ENCODE results near the gene HOXB1. TPM values are rescaled to one million over a fixed set of nuclear protein-coding genes. Genes with fewer than 3 reads are reported as not detected.
A peak's percentile ranks its signal among the peaks of the same experiment; 100 is the strongest.
"Not testable (repeated sequence)": the region's sequence is repeated elsewhere in the genome, so short reads cannot be mapped to it uniquely, and the experiment has no call there.

The HOXB1 gene
- total RNA-seq, 4 donors from 2014 or later = not detected

DNA sequence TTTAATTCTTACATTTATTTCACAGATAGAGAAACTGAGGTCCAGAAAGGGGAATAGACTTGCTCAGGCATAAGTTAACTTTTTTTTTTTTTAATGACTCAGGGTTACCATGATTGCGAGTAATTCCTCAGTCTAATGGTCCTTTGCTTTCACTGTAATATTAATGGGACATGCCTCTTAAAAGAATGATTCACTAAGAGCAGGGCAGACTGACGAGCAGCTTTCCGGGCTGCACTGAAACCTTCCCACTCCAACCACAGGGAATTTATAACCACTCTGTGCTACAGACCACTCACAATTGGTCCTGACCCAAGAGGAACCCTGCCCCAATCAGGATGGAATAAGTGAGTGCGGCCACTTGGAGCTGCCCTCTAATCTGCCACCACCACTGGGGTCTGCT is 8.4 kb upstream of the HOXB1 start:
- no peak for DNase-seq
- no peak overlapping the region for H3K4me3 ChIP-seq
- H3K27me3 ChIP-seq = no peaks in the 10 kb centered on the region
- no peaks in the 10 kb centered on the region for H3K36me3 ChIP-seq
- intact Hi-C loops (cut with DNase I; ENCODE audit: low total_unique reads) = no loop called here
- no peaks in the 10 kb centered on the region for H3K4me1 ChIP-seq
- TF ChIP-seq, protein P1, sequence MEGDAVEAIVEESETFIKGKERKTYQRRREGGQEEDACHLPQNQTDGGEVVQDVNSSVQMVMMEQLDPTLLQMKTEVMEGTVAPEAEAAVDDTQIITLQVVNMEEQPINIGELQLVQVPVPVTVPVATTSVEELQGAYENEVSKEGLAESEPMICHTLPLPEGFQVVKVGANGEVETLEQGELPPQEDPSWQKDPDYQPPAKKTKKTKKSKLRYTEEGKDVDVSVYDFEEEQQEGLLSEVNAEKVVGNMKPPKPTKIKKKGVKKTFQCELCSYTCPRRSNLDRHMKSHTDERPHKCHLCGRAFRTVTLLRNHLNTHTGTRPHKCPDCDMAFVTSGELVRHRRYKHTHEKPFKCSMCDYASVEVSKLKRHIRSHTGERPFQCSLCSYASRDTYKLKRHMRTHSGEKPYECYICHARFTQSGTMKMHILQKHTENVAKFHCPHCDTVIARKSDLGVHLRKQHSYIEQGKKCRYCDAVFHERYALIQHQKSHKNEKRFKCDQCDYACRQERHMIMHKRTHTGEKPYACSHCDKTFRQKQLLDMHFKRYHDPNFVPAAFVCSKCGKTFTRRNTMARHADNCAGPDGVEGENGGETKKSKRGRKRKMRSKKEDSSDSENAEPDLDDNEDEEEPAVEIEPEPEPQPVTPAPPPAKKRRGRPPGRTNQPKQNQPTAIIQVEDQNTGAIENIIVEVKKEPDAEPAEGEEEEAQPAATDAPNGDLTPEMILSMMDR (IDR thresholded peaks at IDR 0.05) = no peak
- no peak for TF ChIP-seq POLR2A (IDR thresholded peaks at IDR 0.05)
- H3K27ac ChIP-seq = peak overlapping the region in 1 of 2 donors; percentile 19
- H3K9me3 ChIP-seq = no peaks in the 10 kb centered on the region

DNA sequence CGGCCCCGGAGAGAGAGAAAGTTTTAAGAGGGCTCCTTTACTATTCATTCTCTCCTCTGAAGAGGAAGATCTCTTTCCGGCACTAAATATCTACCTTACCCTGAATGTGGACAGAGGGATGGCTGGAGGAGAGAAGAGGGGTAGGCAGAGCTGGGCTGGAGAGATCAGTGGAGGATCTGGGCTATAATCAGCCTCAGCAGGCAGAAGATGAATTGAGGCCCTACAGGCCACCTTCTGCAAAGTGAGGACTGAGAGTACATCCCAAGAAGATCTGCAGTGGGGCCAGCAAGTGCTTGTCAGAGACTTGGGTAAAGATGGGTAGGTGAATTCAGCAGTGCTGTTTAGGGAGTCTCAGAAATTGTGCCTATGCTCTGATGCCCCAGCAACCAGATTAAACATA is 6.5 kb upstream of the HOXB1 start:
- Histone ChIP-seq H3K27ac (no peak overlapping the region), H3K4me1 (no peaks in the 10 kb centered on the region), H3K9me3 (no peaks in the 10 kb centered on the region), H3K27me3 (no peaks in the 10 kb centered on the region), H3K4me3 (no peak overlapping the region), H3K36me3 (no peaks in the 10 kb centered on the region)
- intact Hi-C loops (cut with DNase I; ENCODE audit: low total_unique reads) = no loop called here
- no peak for TF ChIP-seq POLR2A (IDR thresholded peaks at IDR 0.05)
- TF ChIP-seq, protein P1 (IDR thresholded peaks at IDR 0.05) = no peak
- DNase-seq = no peak

DNA sequence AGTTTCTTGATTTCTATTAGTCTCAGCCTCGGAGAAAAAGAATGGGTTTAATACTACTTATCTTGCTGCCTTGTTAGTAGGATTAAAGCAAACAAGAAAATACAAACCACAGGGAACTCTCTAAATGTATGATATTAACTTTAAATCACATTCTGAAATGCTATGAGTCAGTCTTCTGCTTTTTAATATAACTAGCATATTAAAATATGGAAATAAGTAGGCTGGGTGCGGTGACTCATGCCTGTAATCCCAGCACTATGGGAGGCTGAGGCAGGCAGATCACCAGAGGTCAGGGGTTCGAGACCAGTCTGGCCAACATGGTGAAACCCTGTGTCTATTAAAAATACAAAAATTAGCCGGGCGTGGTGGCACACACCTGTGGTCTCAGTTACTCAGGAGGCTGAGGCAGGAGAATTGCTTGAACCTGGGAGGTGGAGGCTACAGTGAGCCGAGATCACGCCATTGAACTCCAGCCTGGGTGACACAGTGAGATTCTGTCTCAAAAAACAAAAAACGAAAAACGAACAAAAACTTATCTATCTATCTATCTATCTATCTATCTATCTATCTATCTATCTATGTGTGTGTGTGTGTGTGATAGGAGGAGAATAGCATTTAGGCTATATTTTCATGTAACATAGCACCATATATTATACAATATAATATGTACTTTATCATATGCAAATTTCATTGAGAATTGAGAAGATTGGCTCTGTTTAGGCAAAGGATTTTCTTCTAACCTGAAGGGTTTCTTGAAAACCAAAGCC is 5.2 kb upstream of the HOXB1 start:
- H3K4me1 ChIP-seq; H3K9me3 ChIP-seq; H3K27ac ChIP-seq; H3K27me3 ChIP-seq; DNase-seq; intact Hi-C loops (cut with DNase I; ENCODE audit: low total_unique reads); H3K36me3 ChIP-seq; H3K4me3 ChIP-seq: not testable (repeated sequence)

DNA sequence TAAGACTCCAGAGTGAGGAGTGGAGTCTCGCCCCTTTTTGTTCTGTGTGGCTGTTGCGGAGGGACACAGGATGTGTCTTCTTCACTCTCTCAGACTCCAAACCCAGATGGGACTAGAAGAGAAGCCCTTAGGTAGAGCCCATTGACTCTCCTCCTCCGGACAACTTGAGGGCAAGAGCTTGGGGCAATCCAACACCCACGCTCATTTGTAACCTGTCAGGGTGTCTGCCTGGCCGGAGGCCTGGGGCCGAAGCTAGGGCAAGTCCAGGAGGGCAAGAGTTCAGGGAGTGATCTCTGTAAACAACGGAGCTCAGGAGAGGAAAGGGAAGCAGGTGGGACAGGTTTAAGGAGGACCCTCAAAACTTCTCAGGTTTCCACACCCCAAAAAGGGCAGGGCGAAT is 1.4 kb upstream of the HOXB1 start:
- Histone ChIP-seq H3K9me3 (no peaks in the 10 kb centered on the region), H3K27me3 (no peaks in the 10 kb centered on the region), H3K36me3 (no peaks in the 10 kb centered on the region), H3K4me1 (no peaks in the 10 kb centered on the region), H3K27ac (no peak overlapping the region), H3K4me3 (no peak overlapping the region)
- TF ChIP-seq, protein P1 (IDR thresholded peaks at IDR 0.05) = no peak
- no peak for TF ChIP-seq POLR2A (IDR thresholded peaks at IDR 0.05)
- DNase-seq = no peak
- intact Hi-C loops (cut with DNase I; ENCODE audit: low total_unique reads) = no loop called here

DNA sequence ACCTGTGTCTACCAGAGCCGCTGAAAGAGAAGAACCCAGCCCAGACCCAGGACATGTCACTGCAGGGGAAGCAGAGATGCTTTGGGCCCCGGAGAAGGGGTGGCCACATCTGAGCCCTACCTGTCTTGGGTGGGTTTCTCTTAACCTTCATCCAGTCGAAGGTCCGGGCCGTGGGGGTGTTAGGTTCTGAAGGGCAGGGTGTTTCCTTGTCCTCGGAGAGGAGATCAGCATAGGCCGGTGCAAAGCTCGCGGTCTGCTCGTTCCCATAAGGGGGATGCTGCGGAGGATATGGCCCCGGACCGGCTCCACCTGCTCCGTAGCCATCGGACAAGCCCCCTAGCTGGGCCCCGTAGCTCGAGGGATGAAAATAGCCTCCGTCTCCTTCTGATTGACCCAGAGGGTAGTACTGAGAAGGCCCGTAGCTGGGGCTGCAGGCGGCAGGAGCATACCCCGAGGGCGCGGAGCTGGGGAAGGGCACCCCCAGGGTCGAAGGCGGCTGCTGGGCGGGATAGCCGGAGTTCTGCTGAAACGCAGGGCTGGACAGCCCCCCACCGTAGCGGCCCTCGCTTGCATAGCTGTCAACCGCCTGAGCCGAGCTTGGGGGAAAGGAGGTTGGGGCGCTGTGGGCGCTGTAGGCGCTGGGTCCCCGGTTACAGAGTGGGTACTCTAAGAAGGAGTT is 464 bp downstream of the HOXB1 start:
- Histone ChIP-seq H3K27me3 (no peaks in the 10 kb centered on the region), H3K4me3 (no peak overlapping the region), H3K9me3 (no peaks in the 10 kb centered on the region), H3K36me3 (no peaks in the 10 kb centered on the region), H3K27ac (no peak overlapping the region), H3K4me1 (no peaks in the 10 kb centered on the region)
- intact Hi-C loops (cut with DNase I; ENCODE audit: low total_unique reads) = no loop called here
- TF ChIP-seq POLR2A (IDR thresholded peaks at IDR 0.05) = no peak
- TF ChIP-seq, protein P1 (IDR thresholded peaks at IDR 0.05) = no peak
- DNase-seq = no peak
